Measurements from ENCODE around the gene CDYL. TPM values are rescaled to one million over a fixed set of nuclear protein-coding genes. Genes with fewer than 3 reads are reported as not detected.

CDYL gene
- total and polyA plus RNA-seq, 9 donors, result 9.9 to 71.3 (median 45.1) TPM

DNA sequence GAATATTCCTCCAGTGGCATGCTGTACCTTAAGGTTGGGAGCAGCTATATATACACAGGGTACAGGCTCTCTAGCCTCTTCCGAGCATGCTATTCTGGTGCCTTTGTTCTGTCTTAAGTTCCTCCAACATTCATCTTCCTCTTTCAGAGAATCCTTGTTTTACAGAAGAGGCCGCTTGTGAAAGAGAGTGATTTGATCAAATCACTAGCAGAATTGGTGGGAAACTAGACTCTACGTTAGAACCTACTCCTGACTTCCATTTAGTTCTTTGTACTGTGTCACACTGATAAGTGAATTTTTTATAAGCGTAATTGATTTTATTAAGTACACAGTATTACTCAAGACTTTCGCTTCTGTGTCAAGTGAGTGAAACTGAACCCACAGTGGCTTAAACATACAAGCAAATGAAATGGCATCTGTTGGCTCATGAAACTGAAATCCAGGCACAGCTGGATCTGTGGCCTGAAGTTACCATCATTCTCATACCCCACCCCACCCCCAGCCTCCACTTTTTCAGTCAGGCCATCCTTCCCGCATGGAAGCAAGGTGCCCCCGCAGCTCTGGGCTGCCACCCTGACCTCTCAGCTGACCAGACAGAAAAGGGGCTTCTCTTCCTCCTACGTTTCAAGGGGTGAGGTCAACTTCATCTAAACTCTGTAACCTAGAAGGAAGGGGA, 125.3 kb downstream of the CDYL start:
- intact Hi-C loops (cut with DNase I), result no loop called here
- no peaks in the 10 kb centered on the region for H3K27me3 ChIP-seq
- H3K36me3 ChIP-seq, result no peaks in the 10 kb centered on the region
- no peaks in the 10 kb centered on the region for H3K9me3 ChIP-seq
- no peak overlapping the region for H3K4me3 ChIP-seq
- WGBS, 3 donors, result 93 to 96% (median 95%) methylated on average over 8 of the region's 8 CpGs
- no peaks in the 10 kb centered on the region for H3K4me1 ChIP-seq (ENCODE audit: insufficient read depth)
- H3K27ac ChIP-seq, result no peak overlapping the region
- TF ChIP-seq, protein P1, sequence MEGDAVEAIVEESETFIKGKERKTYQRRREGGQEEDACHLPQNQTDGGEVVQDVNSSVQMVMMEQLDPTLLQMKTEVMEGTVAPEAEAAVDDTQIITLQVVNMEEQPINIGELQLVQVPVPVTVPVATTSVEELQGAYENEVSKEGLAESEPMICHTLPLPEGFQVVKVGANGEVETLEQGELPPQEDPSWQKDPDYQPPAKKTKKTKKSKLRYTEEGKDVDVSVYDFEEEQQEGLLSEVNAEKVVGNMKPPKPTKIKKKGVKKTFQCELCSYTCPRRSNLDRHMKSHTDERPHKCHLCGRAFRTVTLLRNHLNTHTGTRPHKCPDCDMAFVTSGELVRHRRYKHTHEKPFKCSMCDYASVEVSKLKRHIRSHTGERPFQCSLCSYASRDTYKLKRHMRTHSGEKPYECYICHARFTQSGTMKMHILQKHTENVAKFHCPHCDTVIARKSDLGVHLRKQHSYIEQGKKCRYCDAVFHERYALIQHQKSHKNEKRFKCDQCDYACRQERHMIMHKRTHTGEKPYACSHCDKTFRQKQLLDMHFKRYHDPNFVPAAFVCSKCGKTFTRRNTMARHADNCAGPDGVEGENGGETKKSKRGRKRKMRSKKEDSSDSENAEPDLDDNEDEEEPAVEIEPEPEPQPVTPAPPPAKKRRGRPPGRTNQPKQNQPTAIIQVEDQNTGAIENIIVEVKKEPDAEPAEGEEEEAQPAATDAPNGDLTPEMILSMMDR (IDR thresholded peaks at IDR 0.05), result no peak
- no peak for TF ChIP-seq EP300 (IDR thresholded peaks at IDR 0.05)
- TF ChIP-seq POLR2A (IDR thresholded peaks at IDR 0.05), result no peak
- no peak for DNase-seq

DNA sequence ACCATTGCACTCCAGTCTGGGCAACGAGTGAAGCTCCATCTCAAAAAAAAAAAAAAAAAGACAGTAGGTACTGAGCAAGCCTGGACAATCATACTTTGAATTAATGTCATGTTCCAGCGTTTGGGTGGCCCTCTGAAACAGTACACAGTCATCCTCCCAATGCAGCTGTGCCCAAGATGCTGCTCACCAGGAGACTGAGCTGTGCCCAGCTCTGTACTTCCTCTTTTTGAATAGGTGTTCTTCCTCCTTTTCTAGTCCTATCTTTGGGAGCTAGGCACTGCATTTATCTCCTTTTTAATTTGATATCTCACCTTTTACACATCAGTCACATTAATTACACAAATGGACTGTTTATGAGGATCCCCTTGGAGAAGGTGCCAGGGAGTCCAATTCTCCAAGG, 126.2 kb downstream of the CDYL start:
- Histone ChIP-seq H3K4me3 (no peak overlapping the region), H3K9me3 (no peaks in the 10 kb centered on the region), H3K4me1 (ENCODE audit: insufficient read depth) (no peaks in the 10 kb centered on the region), H3K36me3 (no peaks in the 10 kb centered on the region), H3K27ac (no peak overlapping the region), H3K27me3 (no peaks in the 10 kb centered on the region)
- TF ChIP-seq EP300 (IDR thresholded peaks at IDR 0.05) (no peak), POLR2A (IDR thresholded peaks at IDR 0.05) (no peak)
- TF ChIP-seq, protein P1 (IDR thresholded peaks at IDR 0.05), result no peak
- DNase-seq, result no peak
- intact Hi-C loops (cut with DNase I), result no loop called here
- WGBS, 3 donors, result 80 to 88% (median 81%) methylated on average over 2 of the region's 2 CpGs

DNA sequence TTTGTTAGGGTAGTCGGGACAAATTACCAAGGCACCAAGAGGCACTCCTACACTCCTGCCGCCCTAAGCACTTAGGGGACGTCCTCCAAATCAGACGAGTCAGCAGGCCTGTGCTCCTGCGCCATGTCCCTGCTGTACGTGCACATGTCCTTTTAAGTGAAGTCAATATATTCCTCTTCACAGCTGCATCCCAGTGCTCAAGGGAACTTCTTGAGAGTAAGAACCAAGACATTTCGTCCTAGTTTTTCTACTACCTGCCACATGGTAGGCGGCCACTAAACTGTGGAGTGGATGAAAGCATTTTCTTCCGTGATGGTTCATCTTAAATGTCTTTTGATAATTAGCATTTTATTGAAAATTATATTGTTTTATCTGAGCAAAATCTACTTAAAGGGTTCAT, 126.9 kb downstream of the CDYL start:
- Histone ChIP-seq H3K27ac (no peak overlapping the region), H3K27me3 (no peaks in the 10 kb centered on the region), H3K36me3 (no peaks in the 10 kb centered on the region), H3K4me3 (no peak overlapping the region), H3K4me1 (ENCODE audit: insufficient read depth) (no peaks in the 10 kb centered on the region), H3K9me3 (no peaks in the 10 kb centered on the region)
- DNase-seq, result no peak
- intact Hi-C loops (cut with DNase I), result no loop called here
- 87 to 94% (median 92%) methylated on average over 9 of the region's 9 CpGs for WGBS, 3 donors
- TF ChIP-seq, protein P1 (IDR thresholded peaks at IDR 0.05), result no peak
- TF ChIP-seq EP300 (IDR thresholded peaks at IDR 0.05), result no peak
- TF ChIP-seq POLR2A (IDR thresholded peaks at IDR 0.05), result no peak

DNA sequence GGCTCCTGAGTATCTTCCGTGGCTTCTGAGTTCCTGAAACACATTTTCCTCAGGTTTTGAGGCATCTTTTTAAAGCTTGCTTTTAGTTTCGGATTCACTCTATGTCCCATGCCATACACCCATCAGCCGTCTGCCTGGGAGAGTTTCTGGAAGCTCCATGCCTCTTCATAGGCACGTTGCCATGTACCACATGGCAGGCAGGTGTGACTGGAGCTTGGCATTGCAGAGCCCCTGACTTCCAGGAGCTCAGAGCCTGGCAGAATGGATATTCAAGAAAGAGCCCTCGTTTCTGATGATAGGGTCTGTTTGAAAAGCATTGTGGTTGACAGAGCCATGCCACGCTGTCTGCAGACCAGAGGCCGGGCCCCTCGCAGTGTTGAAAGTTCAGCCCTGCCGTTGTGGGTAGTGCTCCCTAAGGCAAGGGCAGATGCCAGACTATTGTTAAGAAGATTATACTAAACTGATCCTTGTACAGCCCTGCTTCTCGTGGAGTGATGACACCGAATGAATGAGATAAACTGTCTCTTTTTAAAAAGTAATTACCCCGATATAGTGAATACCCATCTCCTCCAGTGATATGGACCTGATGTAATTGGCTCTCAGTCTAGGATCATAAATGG, 127.7 kb downstream of the CDYL start:
- no peak overlapping the region for H3K4me3 ChIP-seq
- no peaks in the 10 kb centered on the region for H3K4me1 ChIP-seq (ENCODE audit: insufficient read depth)
- H3K9me3 ChIP-seq, result no peaks in the 10 kb centered on the region
- DNase-seq, result no peak
- no peaks in the 10 kb centered on the region for H3K36me3 ChIP-seq
- 75 to 82% (median 78%) methylated on average over 12 of the region's 12 CpGs for WGBS, 3 donors
- intact Hi-C loops (cut with DNase I), result no loop called here
- H3K27ac ChIP-seq, result no peak overlapping the region
- H3K27me3 ChIP-seq, result no peaks in the 10 kb centered on the region
- TF ChIP-seq, protein P1 (IDR thresholded peaks at IDR 0.05), result no peak
- no peak for TF ChIP-seq POLR2A (IDR thresholded peaks at IDR 0.05)

All from ovary (tissue), 9 donors.